Testis (tissue), 2 donors: ENCODE data around the gene SLC12A3.

Source experiments
- CTCF ChIP-seq, 3 experiments: fragments of 450-650 bp in 2 of 3; fragments of 200-600 bp in 1 of 3; sonication (generic) in 1 of 3; IDR thresholded peaks; one replicate each; pipeline ENCODE4 v1.5.1; 2016 to 2019; ENCODE audit warnings: antibody characterized with exemption in 3 of 3, mild to moderate bottlenecking in 2 of 3, moderate library complexity in 1 of 3
- POLR2A ChIP-seq: fragments of 450-650 bp; IDR thresholded peaks from one replicate; pipeline ENCODE4 v1.6.1; 2017; ENCODE audit warnings: antibody characterized with exemption, mild to moderate bottlenecking, moderate library complexity

GRCh38 chr16:56964243-56965148 lies 99.5 kb downstream of the SLC12A3 start:
- peak; percentile 85 to 90 (median 89) for TF ChIP-seq CTCF (IDR thresholded peaks at IDR 0.05)
- no peak for TF ChIP-seq POLR2A
